ENCODE data around the gene KLHL29.
"Not testable (repeated sequence)": the region's sequence is repeated elsewhere in the genome, so short reads cannot be mapped to it uniquely, and the experiment has no call there.

KLHL29 gene

DNA sequence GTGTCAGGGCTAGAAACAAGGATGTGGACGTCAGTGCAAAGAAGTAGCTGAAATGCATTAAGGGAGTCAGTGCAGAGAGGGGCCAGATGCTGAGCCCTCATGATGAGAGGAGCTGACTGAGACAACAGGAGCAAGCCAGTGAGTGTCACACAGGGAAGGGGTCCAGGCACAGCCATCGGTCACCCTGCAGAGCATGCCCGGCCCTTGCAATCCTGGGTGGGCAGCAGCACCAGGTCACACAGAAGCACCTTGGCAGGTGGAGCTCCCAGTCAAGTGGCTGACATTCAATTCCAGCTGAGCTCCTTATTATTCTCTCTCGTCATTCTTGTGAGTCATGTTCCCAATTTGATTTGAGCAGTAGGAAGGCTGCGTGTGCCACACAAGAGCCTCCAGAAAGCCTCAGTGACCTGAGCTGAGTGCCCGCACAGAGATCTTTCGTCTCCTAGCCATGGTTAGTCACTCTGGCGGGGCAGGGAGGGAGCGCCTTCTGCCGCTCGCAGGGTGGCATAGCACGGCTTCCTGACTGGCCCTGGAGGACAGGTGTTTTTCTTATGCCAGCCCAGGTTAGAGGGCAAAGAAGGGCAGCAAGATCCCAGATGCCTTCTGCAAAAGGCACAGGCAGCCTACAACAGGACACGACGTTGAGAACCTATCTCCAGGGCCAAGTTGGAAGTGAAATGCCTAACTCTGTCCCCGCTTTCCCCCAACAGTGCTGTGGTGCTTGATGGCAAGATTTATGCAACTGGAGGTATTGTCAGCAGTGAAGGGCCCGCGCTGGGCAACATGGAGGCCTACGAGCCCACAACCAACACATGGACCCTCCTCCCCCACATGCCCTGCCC lies 321.0 kb downstream of the KLHL29 start:
- DNase-seq, result no peak

DNA sequence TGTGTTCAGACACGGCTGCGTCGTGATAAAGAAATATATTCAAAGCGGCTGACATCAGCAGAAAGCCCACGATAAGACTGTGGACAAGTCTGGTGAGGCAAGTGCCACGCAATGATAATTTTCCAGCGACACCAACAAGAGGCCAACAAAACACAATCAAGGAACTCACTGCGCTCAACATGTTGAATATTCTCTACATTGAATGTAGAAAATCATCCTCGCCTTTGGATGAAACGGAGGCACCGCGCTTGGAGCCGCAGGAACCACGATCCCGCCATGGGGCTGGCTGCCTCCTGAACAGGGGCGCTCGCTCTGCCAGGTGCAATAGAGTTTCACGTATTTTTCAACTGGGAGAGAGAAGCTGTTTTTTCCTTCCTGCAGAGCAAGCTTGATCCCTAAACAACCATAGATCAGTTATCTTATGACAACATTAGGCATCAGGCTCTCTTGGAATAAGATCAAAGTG lies 321.7 kb downstream of the KLHL29 start:
- no peak for DNase-seq

DNA sequence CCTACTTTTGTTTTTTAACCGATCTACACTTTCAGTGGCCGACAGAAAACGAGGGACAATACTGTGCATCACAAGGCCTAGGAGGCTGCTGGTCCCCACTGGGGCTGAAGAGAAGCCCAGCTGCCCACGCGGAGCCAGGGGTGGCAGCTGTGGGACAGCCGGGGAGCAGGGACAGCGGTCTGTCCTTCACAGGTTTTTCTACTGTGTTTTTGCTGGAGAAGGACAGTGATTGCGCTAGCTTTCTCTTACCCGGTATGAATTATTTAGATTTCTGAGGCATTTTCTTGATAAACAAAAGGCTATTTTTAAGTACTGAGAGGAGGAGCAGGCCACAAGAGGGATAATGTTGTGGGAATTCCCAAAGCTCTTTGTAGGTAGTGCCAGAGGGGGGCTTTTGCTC lies 322.1 kb downstream of the KLHL29 start:
- DNase-seq, result no peak

DNA sequence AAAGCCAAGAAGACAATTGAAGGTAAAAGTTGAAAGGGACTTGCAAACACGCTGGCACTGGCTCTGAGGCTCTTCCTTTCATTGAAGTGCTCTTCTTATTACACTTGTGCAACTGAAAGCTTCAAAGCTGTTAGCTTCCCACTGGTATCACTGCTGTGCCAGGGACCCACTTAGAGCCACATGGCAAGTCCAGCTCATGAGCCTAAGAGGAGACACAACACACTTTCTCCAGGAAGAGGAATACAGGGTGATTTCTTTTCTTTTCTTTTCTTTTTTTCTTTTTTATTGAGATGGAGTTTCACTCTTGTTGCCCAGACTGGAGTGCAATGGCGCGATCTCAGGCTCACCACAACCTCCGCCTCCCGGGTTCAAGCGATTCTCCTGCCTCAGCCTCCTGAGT lies 323.8 kb downstream of the KLHL29 start:
- DNase-seq, result no peak

DNA sequence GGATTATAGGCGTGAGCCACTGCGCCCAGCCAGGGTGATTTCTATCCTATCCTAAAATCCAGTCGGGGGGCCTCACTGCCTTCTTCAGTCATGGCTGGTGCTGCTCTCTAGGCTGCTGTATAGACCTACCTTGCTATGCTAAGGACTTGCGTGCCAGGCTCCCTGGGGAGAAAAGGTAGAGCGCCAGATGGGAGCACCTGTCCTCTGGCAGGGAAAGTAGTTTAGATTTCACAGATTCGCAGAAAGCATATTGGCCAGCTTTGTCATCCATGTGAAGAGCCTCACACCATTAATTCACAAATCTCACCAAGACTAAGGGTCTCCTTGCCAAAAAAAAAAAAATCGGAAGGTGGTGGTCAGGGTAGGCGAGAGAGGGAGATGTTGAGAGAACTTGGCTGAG lies 324.3 kb downstream of the KLHL29 start:
- DNase-seq, result no peak

DNA sequence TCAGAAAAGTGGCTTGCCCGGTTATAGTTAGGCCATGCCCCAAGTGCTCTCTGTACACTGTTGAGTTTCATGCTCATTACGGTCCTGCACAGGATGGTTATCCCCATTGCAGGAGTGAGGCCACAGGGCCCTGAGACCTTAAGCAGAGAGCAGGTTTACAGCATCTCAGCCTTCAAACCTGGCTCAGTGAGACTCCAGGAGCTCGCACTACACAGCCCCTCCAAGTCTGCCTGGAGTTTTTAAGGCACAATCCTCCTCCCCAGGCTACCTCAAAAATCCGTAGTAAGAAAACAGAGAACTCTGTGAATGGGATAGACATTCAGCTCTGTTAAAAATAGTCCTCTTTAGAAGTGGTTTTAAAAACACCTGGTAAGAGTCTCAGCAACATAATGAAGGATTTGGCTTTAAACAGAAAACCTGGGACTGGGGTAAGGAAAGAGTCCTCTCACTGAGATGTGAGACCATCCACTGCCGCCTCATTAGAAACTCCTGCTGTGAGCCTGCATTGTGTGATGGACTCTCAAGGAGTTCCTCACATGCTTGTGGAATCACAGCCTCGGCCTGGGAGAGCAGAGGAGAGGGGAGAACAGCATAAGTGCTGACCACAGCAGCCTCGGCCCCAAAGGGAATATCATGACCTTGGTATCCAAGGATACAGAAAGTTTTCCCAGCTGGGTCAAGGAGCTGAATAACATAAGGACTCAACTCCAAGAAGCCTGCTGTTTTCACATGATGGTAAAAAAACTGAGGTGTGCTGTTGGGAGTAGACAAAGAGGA lies 327.2 kb downstream of the KLHL29 start:
- no peak for DNase-seq

DNA sequence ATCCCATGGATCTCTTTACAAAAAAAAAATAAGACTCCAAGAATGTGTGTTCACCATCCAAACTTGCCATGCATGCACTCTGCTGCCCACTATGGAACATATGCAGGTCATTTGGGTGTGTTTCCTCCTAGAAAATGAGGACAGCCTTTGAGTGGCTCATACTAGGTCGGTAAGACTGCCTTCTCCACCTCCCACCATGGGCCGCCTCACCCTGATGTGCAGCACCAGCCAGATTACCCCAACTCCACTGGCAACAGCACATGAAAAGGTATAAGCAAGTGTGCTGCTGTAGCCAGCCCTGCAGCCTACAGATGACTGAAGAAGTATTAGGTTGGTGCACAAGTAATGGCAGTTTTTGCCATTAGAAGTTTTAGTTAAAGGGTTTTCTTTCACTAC lies 327.8 kb downstream of the KLHL29 start:
- no peak for DNase-seq

DNA sequence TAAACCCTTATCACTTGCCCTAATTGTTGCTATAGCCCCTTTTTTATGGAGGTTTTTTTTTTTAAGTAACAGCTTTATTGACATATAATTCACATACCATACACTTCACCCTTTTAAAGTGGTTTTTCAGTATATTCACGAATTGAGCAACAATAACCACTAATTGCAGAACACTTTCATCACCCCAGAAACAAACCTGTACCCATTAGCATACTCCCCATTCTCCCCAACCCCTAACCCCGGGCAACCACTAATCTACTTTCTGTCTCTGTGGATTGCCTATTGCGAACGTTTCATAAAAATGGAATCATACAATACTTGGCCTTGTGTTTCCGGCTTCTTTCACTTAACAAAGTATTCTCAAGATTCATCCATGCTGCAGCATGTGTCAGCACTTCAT lies 328.4 kb downstream of the KLHL29 start:
- no peak for DNase-seq

DNA sequence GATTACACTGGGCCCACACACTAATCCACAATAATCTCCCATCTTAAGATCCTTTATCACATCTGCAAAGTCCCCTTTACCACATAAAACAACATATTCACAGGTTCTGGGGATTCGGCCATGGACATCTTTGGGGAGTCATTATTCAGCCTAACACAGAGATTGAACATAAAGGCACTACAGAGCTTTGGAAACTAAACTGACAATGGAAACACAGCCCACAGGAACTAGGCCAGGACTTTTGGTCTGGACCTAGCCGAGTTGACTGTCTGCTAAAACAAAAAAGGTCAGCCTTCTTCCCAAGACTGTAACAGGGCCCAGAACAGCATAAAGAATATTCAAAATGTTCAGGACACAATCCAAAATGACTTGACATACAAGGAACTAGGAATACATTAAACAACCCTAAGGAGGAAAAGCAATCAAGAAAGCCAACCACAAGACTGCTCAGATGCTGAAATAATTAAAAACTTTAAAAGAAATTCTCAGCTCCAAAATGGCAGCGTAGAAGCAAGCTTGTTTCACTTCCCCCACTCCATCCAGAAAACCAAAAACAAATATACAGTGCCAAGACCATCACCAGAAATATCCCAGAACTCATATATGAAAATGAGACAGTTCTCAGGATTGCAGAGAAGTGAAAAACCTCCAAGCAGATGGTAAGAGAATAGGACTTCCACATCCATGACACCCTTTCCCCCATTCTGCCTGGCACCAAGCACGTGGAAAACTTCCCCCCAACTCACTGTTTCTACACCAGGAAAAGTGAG lies 334.1 kb downstream of the KLHL29 start:
- no peak for DNase-seq

DNA sequence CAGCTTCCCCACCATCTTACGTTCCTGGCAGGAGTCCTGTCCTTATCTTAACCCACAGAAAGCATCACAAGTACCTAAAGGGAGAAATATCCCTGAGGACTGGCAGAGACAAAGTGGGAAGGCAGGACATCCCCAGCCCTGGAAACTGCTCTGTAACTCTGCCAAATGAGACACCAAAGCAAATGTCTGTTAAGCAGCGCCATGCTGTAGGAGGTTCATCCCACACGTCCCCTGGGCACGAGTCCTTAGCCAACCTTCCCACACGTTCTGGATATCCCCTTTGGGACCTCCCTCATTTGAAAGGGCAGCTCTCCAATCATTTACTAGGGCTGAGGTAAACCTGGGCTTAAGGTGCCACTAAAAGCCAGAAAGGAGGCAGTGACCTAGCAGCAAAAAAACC lies 334.7 kb downstream of the KLHL29 start:
- no peak for DNase-seq

DNA sequence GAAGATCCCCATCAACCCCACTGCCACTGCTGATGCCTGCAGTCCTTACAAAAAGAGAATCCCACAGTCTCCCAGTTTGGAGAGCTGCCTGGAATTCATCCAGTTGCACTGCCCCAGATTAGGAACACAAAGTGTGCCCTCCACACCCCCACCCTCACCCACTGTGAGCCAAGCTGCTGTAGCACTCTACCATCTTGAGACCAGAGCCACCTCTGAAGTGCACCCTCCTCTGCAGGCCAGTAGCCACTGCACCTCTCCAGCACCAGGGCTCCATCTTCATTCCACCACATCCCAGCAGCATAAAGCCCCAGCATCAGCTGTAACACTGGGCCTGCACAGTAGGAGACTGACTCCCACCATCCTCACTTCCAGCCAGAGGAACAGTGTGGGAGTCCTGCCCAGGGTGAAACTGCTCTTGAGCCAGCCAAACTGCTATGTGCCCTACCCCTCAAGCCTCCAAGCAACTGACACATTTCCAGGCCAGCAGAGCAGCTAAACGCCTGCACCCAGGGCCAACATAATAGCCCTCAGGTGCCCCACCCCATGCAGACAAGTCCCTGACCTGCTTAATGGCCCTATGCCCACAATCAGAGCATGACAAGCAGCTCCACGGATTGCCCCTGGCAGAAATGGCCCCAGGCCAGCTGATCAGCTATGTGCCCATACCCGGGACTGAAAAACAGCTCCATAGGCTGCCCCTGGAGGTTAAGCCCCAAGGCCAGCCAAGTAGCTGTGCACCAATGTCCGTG lies 335.9 kb downstream of the KLHL29 start:
- no peak for DNase-seq

DNA sequence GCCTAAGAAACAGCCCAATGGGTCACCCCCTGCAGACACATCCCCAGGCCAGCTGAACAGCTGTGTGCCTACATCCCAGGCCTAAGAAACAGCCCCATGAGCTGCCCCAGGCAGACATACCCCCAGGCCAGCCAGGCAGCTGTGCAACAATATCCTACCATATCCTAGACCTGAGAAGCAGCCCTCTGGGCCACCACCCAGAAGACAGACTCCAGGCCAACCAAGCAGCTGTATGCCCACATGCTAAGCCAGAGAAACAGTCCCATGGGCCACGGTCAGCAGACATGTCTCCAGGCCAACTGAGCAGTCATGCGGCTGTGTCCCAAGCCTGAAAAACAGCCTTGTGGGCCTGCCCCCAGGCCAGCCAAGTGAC lies 336.5 kb downstream of the KLHL29 start:
- DNase-seq, result no peak

DNA sequence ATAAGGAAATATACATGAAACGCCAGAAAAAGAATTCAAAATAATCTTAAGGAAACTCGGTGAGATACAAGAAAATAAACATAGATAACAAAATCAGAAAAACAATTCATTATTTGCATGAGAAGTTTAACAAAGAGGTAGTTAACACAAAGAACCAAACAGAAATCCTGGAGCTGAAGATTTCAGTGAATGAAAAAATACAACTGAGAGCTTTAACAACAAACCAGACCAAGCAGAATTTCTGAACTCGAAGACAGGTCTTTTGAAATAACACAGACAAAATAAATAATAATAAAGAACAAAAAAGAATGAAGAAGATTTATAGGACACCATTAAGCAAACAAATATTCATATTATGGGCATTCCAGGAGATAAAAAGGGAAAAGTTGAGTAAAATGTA lies 337.3 kb downstream of the KLHL29 start:
- DNase-seq, result no peak

DNA sequence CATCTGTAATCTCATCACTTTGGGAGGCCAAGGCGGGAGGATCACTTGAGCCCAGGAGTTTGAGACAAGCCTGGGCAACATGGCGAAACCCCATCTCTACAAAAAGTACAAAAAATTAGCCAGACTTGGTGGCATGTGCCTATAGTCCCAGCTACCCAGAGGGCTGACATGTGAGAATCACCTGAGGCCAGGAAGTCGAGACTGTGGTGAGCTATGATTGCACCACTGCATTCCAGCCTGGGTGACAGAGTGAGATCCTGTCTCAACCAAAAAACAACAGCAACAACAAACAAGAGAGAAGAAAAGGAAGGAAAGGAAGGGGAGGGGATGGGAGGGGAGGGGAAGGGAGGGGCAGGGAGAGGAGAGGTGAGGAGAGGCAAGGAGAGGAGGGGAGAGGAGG lies 338.1 kb downstream of the KLHL29 start:
- DNase-seq, result not testable (repeated sequence)

DNA sequence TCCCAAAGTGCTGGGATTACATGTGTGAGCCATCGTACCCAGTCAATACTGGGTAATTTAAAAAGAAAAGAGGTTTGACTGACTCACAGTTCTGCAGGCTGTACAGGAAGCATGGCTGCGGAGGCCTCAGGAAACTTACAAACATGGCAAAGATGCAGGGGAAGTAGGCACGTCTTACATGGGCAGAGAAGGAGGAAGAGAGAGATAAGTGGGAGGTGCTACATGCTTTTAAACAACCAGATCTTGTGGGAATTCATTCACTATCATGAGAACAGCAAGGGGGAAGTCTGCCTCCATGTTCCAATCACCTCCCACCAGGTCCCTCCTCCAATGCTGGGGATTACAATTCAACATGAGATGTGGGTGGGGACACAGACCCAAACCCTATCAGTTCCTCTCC lies 349.4 kb downstream of the KLHL29 start:
- DNase-seq, result no peak

DNA sequence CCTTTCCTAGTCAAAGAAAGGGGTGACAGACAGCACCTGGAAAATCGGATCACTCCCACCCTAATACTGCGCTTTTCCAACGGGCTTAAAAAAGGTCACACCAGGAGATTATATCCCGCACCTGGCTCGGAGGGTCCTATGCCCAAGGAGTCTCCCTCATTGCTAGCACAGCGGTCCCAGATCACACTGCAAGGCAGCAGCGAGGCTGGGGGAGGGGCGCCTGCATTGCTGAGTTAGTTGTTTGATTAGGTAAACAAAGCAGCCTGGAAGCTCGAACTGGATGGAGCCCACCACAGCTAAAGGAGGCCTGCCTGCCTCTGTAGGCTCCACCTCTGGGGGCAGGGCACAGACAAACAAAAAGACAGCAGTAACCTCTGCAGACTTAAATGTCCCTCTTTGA lies 351.8 kb downstream of the KLHL29 start:
- not testable (repeated sequence) for DNase-seq

DNA sequence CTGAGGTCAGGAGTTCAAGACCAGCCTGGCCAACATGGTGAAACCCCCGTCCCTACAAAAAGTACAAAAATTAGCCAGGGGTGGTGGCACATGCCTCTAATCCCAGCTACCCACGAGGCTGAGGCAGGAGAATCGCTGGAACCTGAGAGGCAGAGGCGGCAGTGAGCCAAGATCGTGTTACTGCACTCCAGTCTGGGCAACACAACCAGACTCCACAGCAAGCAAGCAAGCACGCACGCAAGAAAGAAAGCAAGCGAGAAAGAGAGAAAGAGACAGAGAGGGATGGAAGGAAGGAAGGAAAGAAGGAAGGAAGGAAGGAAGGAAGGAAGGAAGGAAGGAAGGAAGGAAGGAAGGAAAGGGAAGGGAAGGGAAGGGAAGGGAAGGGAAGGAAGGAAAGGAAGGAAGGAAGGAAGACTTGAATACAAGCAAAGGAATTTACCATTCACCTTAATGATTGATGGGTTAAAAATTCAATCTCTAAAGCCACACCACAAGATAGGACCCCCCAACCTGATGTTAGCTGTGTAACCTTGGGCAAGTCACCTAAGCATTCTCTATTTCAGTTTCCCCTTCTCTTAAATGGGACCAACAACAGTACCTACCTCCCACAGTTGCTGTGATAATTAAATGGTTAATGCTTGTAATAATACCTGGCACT lies 360.2 kb downstream of the KLHL29 start:
- DNase-seq, result no peak

DNA sequence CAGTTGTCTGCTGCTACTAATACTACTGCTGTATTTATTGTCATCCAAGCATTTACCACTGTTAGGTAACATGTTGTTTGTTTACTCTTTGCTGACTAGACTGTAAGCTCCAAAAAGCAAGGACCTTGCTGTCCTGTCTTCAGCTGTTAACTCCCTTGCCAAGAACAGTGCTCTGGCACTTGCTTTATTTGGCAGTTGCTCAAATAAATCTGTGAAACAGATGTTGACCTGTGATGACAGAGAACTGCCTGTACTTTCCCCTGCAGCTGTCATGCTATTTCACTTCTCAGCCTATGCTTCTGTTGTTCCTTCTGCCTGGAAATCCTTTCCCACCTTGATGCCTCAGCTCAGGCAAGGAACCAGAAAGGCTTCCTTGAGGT lies 360.7 kb downstream of the KLHL29 start:
- no peak for DNase-seq

DNA sequence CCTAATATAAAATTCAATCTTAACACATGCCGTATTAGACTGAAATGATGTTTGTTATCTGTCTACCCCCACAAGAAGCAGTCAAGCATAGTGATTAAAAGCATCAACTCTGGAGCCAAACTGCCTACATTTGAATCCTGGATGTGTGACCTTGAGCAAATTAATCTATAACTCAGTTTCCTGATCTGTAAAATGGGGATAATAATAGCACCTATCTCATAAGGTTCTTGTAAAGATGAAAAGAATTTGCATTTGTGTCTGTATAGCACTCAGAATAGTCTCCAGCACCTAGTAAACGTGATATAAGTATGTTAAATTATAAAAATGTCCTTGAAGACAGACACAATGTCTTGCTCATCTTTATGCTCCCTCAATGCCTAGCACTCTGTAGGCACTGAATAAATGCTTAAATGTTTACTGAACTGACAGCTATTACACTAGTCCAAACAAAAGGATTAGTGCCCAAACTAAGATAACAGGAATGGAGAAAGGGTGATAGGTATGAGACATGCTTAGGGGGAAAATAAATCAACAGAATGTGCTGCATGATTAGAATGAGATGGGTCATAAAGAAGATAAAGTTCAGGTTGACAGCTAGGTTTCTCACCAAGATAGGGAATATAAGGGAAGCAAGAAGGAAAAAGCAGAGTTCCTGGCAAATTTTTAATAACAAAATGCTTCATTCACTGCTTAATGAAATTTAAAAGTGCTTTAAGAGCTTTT lies 361.3 kb downstream of the KLHL29 start:
- DNase-seq, result no peak

DNA sequence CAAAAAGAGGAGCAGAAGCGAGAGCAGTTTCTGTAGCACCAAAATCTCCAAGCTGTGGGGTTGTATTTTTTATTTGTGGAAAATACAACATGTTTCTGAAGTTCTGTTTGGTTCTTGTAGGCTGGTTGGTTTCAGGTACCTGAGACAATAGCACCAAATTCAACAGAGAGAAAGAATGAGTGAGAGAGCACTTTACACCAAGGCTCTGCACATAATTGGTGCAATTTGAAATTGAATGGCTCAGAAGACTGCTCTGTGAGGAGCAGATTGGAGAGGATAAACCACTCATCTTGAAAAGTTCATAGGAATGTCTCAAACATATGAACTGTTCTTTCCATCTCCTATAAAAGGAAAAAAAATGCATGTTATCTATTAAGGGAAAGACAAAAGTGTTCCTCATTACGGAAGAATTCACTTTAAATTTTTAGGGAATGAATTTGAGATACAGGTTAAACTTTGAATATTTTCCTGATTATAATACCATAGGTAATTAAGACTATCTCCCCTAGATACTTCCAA lies 366.8 kb downstream of the KLHL29 start:
- no peak for DNase-seq

DNA sequence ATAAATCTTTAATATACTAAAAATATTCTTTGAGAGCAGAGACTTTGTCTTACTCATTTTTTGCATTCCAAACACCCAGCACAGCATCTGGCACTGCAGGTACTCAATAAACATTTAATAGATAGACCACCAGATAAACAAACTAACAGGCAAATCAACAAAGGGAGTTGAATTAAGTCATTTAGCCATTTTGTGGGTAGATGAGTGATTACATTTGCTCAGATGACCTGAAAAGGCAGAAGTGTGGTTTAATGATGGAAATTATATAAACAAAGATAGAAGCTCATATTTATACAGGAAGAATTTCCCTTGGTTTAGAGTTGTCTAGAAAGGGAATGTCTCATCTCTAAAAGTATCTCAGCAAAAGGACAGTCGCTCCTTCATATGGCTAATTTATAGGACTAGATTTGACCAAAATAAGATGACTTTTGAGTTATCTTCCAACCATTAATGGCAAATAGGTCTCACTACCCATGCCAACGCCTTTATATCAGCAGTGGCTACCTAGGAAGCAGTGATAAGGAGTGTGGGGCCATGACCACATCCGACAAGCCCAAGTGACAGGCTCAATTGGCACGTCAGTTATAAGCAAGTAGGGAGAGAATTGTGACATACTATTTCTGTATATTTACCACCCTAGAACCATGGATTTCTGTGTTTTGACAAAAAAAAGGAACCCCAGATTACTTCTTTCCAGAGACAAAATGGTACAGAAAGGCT lies 368.5 kb downstream of the KLHL29 start:
- DNase-seq, result no peak
